Adrenal gland (tissue), 12 donors: ENCODE results near the gene RYR2. TPM values are rescaled to one million over a fixed set of nuclear protein-coding genes. Genes with fewer than 3 reads are reported as not detected.

Experiments
- DNase-seq, 7 donors: peaks; one replicate each; pipeline ENCODE4 v3.0.0-alpha.2; 2019 to 2020
- H3K27ac ChIP-seq, 5 donors: fragments of 200-600 bp; sonication (generic) in 4 of 5; 1 replicate in 3 of 5; 2 replicates in 2 of 5; pipeline versions ENCODE4 v1.5.1 to v1.8.0; 2016 to 2020; ENCODE audit warnings: mild to moderate bottlenecking in 1 of 5
- H3K27me3 ChIP-seq: fragments of 200-600 bp; 2 replicates; pipeline ENCODE4 v1.8.0; 2021
- H3K36me3 ChIP-seq, 2 donors: fragments of 200-600 bp; replicated peaks in 1 of 2; 1 replicate in 1 of 2; 2 replicates in 1 of 2; pipeline versions ENCODE4 v1.5.1 to v1.8.0; 2018 to 2022
- H3K4me1 ChIP-seq, 2 donors: fragments of 200-600 bp; replicated peaks in 1 of 2; 1 replicate in 1 of 2; 2 replicates in 1 of 2; pipeline versions ENCODE4 v1.5.1 to v1.8.0; 2018 to 2021
- H3K4me3 ChIP-seq, 4 donors: fragments of 200-600 bp; sonication (generic) in 3 of 4; one replicate each; pipeline ENCODE4 v1.5.1; 2016 to 2018
- H3K9me3 ChIP-seq, 3 donors: fragments of 200-600 bp; sonication (generic) in 1 of 3; replicated peaks in 1 of 3; 1 replicate in 2 of 3; 2 replicates in 1 of 3; pipeline versions ENCODE4 v1.5.1 to v1.8.0; 2016 to 2021
- POLR2A ChIP-seq, 2 donors: fragments of 450-650 bp; IDR thresholded peaks; one replicate each; pipeline ENCODE4 v1.6.1; 2017; ENCODE audit warnings: antibody characterized with exemption in 2 of 2, mild to moderate bottlenecking in 2 of 2, moderate library complexity in 1 of 2
- WGBS, 4 donors: extraction: QIAGEN DNeasy Blood & Tissue Kit in 2 of 4; methylation state at CpG; one replicate each; pipeline versions ENCODE4 v1.1.5 to v1.1.7; 2013 to 2017; 5-methylcytosine and 5-hydroxymethylcytosine counted together
- intact Hi-C, 2 donors: fragments of 100-400 bp; cut with DNase I; formaldehyde crosslinking; loops; one replicate each; pipeline versions ENCODE4 v1.14.1 to v1.15.0; 2022 to 2023
- polyA plus RNA-seq, 3 donors: library from polyadenylated mRNA; stranded (reverse); fragments of 200-250 nt in 2 of 3; fragments of 350-450 nt in 1 of 3; fragmentation: Illumina TruSeq in 1 of 3; extraction: RNeasy Lipid Tissue Mini Kit (QIAGEN cat#74804) in 1 of 3; gene quantifications; one replicate each; pipeline ENCODE4 v1.2.3, GENCODE V29; 2013 to 2014
- total RNA-seq, 9 donors: library from RNA; depleted of rRNA in 4 of 9; stranded (reverse); fragments of >200 nt in 4 of 9; fragments of 120-200 nt in 1 of 9; fragmentation: NEBNext Ultra II Directional in 1 of 9; extraction: Animal tissue kit (Norgen Biotek cat#: 25700) in 1 of 9; gene quantifications; one replicate each; pipeline versions ENCODE4 v1.1.0 to v1.2.4, GENCODE V29; 2013 to 2023
- TF ChIP-seq, protein P1 (sequence below), 6 experiments: fragments of 450-650 bp in 4 of 6; fragments of 200-600 bp in 2 of 6; sonication (generic) in 1 of 6; IDR thresholded peaks; 1 replicate in 5 of 6; 2 replicates in 1 of 6; pipeline versions ENCODE4 v1.5.1 to v1.8.0; 2016 to 2021; ENCODE audit warnings: antibody characterized with exemption in 6 of 6, mild to moderate bottlenecking in 2 of 6, moderate library complexity in 1 of 6
- donor health status: healthy with polysubstance abuse.
- donor health status: Bipolar disorder and iron deficiency.
- donor health status: DM: yes; HTN: yes; CAD: no.
- donor health status: DM: no; HTN: no; CAD: no.
- donor health status: DM: no; HTN: no; CAD: no.
- donor health status: DM: yes; HTN: yes; CAD: no.

RYR2 gene
- total and polyA plus RNA-seq, 12 donors = 0.07 to 6.3 (median 0.18) TPM; not detected in 1

DNA sequence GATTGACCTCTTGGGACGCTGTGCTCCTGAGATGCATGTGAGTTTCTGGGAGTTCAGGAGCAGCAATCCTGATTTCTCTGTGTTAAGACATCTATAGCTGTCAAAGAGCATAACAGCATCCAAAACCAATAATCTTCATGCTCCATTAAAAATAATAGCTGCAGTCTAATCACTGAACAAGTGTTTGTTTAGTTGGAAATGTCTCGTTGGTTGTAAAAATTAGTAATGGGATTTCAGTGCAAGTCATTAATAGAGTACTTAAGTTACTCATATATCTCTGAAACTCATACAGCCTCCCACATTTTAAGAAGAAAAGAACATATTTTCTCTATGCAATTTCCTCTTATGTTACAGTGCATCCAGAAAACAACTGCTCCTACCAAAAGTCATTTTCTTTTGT is 599.0 kb downstream of the RYR2 start:
- no peaks in the 10 kb centered on the region for H3K36me3 ChIP-seq

DNA sequence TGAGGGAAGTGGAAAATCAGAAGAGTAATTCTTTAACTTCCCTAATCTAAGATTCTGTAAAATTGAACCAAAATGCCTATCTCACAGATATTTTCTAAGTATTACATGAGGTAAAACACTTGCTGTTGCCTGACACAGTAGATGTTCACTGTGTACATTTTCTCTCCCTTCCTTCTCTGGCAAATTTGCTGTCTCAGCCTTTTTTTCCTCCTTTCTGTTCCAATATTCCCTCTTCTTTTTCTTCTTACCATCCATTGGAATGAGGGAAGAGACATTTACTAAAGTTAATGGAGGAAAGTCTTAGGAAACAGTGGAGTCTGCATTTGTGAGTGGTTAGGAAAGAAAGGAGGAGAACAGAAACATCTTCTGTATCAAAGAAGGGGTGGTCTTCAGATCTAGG is 608.8 kb downstream of the RYR2 start:
- no peak for TF ChIP-seq POLR2A (IDR thresholded peaks at IDR 0.05)
- TF ChIP-seq, protein P1, sequence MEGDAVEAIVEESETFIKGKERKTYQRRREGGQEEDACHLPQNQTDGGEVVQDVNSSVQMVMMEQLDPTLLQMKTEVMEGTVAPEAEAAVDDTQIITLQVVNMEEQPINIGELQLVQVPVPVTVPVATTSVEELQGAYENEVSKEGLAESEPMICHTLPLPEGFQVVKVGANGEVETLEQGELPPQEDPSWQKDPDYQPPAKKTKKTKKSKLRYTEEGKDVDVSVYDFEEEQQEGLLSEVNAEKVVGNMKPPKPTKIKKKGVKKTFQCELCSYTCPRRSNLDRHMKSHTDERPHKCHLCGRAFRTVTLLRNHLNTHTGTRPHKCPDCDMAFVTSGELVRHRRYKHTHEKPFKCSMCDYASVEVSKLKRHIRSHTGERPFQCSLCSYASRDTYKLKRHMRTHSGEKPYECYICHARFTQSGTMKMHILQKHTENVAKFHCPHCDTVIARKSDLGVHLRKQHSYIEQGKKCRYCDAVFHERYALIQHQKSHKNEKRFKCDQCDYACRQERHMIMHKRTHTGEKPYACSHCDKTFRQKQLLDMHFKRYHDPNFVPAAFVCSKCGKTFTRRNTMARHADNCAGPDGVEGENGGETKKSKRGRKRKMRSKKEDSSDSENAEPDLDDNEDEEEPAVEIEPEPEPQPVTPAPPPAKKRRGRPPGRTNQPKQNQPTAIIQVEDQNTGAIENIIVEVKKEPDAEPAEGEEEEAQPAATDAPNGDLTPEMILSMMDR (IDR thresholded peaks at IDR 0.05) = no peak
- no peaks in the 10 kb centered on the region for H3K36me3 ChIP-seq
- H3K9me3 ChIP-seq = no peaks in the 10 kb centered on the region
- no peak for DNase-seq
- intact Hi-C loops = no loop called here
- no peaks in the 10 kb centered on the region for H3K4me1 ChIP-seq
- H3K27me3 ChIP-seq = no peaks in the 10 kb centered on the region
- H3K4me3 ChIP-seq = no peak overlapping the region
- no peak overlapping the region for H3K27ac ChIP-seq

More for the DNA sequence above, 599.0 kb downstream of the RYR2 start:
- no peak for DNase-seq
- Histone ChIP-seq H3K27me3 (no peaks in the 10 kb centered on the region), H3K4me3 (no peak overlapping the region), H3K27ac (no peak overlapping the region), H3K9me3 (no peaks in the 10 kb centered on the region), H3K4me1 (no peaks in the 10 kb centered on the region)
- 49 to 71% (median 63%) methylated on average over 2 of the region's 2 CpGs for WGBS, 4 donors
- TF ChIP-seq POLR2A (IDR thresholded peaks at IDR 0.05) = no peak
- TF ChIP-seq, protein P1 (IDR thresholded peaks at IDR 0.05) = no peak
- intact Hi-C loops = no loop called here

DNA sequence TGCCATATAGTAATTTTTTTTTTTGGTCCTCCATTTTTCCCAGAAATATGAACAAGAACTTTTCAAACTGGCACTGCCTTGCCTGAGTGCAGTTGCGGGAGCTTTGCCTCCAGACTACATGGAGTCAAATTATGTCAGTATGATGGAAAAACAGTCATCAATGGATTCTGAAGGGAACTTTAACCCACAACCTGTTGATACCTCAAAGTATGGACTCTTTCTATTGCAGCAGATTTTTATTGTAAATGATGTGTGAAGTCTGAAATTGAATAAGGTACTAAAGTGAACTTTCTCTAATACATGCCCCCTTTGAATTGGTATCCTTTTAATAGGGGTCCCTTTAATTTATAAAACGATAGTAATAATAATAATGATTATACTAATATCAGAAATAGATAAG is 613.8 kb downstream of the RYR2 start:
- Histone ChIP-seq H3K4me1 (no peaks in the 10 kb centered on the region), H3K27me3 (no peaks in the 10 kb centered on the region), H3K9me3 (no peaks in the 10 kb centered on the region), H3K36me3 (no peaks in the 10 kb centered on the region), H3K4me3 (no peak overlapping the region), H3K27ac (no peak overlapping the region)
- no peak for TF ChIP-seq POLR2A (IDR thresholded peaks at IDR 0.05)
- TF ChIP-seq, protein P1 (IDR thresholded peaks at IDR 0.05) = no peak
- intact Hi-C loops = no loop called here
- WGBS, 4 donors = 58 to 88% (median 62%) methylated on average over 2 of the region's 2 CpGs
- no peak for DNase-seq

DNA sequence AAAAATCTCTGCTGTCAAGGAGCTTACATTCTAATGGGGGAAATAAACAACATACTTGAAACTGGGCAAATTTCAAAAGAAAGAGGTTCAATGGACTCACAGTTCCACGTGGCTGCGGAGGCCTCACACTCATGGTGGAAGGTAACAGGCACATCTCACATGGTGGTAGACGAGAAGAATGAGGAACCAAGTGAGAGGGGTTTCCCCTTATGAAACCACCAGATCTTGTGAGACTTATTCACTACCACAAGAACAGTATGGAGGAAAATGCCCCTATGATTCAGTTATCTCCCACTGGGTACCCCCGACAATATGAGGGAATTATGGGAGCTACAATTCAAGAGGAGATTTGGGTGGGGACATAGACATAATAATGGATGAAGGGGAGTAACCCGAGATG is 622.4 kb downstream of the RYR2 start:
- WGBS, 4 donors = 66 to 86% (median 77%) methylated on average over 5 of the region's 5 CpGs

More for the DNA sequence above, 622.4 kb downstream of the RYR2 start:
- no peaks in the 10 kb centered on the region for H3K36me3 ChIP-seq
- H3K9me3 ChIP-seq = no peaks in the 10 kb centered on the region
- intact Hi-C loops = no loop called here
- no peak overlapping the region for H3K4me3 ChIP-seq
- no peaks in the 10 kb centered on the region for H3K4me1 ChIP-seq
- H3K27me3 ChIP-seq = no peaks in the 10 kb centered on the region
- TF ChIP-seq POLR2A (IDR thresholded peaks at IDR 0.05) = no peak
- TF ChIP-seq, protein P1 (IDR thresholded peaks at IDR 0.05) = no peak
- H3K27ac ChIP-seq = no peak overlapping the region
- DNase-seq = no peak
